Measurements from ENCODE around the gene BPNT1. TPM values are rescaled to one million over a fixed set of nuclear protein-coding genes. Genes with fewer than 3 reads are reported as not detected.

Gene BPNT1
- total and polyA plus RNA-seq, 2 of the 13 experiments (the other 11 are each of a cell fraction or from before 2014, with no cell fraction given), result 35.2 to 43.9 TPM

DNA sequence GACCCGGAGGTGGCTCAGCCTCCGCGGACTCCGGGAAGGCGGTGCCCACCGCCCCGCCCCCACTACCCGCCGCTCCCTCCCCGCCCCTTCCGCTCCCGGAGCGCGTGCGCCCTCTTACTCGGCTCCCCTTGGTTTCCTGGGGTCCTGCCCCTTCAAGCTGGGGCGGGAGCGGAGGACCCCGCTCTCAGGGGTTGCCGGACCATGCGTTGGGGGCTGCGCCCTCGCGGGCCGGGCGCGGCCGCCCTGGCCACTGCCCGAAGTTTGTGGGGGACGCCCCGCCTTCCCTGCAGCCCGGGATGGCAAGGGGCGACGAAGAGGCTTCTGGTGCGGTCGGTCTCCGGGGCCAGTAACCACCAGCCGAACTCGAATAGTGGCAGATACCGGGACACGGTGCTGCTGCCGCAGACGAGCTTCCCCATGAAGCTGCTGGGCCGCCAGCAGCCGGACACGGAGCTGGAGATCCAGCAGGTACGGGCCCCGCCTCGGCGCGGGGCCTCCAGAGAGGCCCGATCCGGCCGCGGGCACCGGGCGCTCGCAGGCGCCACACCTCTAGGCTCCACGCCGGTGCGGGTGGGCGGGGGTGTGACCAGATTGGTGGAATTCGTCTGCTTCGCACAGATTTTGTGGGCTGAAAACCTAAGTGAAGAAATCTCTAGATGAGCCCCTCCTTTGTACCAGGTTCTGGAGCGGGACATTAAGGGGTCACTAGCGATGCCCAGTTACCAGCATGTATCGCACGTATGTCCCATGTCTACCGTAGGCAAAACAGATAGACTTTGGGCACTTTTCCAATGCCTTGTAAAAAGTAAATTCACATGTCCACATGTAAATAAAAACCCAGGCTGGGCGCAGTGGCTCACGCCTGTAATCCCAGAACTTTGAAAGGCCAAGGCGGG is 4.7 kb upstream of the BPNT1 start, which contains the start of gene IARS2 (continued):
- TF ChIP-seq, protein P1, sequence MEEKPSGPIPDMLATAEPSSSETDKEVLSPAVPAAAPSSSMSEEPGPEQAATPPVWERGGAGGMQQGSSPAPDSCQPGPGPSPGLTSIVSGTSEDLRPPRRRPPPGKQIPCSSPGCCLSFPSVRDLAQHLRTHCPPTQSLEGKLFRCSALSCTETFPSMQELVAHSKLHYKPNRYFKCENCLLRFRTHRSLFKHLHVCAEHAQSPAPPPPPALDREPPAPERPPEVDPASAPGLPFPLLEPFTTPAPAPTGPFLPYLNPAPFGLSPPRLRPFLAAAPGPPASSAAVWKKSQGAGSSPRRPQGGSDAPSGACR (CRISPR knock-in tag; IDR thresholded peaks at IDR 0.05), result no peak
- no peak; the same call in 1 of the 2 replicates for TF ChIP-seq ZNF34 (CRISPR knock-in tag; IDR thresholded peaks at IDR 0.05; ENCODE audit: borderline replicate concordance)
- no peak for TF ChIP-seq ZNF432 (CRISPR knock-in tag; IDR thresholded peaks at IDR 0.05; ENCODE audit: borderline replicate concordance)
- TF ChIP-seq ATM (IDR thresholded peaks at IDR 0.05; ENCODE audit: borderline replicate concordance), result no peak
- TF ChIP-seq ARID2 (CRISPR knock-in tag; IDR thresholded peaks at IDR 0.05; ENCODE audit: borderline replicate concordance), result no peak
- TF ChIP-seq DNMT3B (CRISPR knock-in tag; conservative IDR thresholded peaks at IDR 0.05), result no peak
- TF ChIP-seq WIZ (CRISPR knock-in tag; IDR thresholded peaks at IDR 0.05), result 0 out of 2 replicates have a peak, but pooled peaks have one; percentile 33
- TF ChIP-seq HNF4A (CRISPR knock-in tag; IDR thresholded peaks at IDR 0.05), result peak; percentile 18; the same call in 1 of the 2 replicates
- TF ChIP-seq TCF12 (IDR thresholded peaks at IDR 0.05), result no peak
- no peak for TF ChIP-seq TCF12 (CRISPR knock-in tag; IDR thresholded peaks at IDR 0.05)
- no peak for TF ChIP-seq RXRB (CRISPR knock-in tag; IDR thresholded peaks at IDR 0.05; ENCODE audit: borderline replicate concordance)
- TF ChIP-seq, protein P2, sequence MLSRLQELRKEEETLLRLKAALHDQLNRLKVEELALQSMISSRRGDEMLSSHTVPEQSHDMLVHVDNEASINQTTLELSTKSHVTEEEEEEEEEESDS (CRISPR knock-in tag; IDR thresholded peaks at IDR 0.05; ENCODE audit: borderline replicate concordance), result no peak
- no peak for TF ChIP-seq ZNF850 (CRISPR knock-in tag; conservative IDR thresholded peaks at IDR 0.05)
- 0 out of 2 replicates have a peak, but pooled peaks have one; percentile 17 for TF ChIP-seq TEAD2 (CRISPR knock-in tag; IDR thresholded peaks at IDR 0.05)
- TF ChIP-seq MTF2 (CRISPR knock-in tag; IDR thresholded peaks at IDR 0.05; ENCODE audit: borderline replicate concordance), result no peak
- no peak for TF ChIP-seq ZNF101 (CRISPR knock-in tag; IDR thresholded peaks at IDR 0.05; ENCODE audit: borderline replicate concordance, low read depth)
- no peak for TF ChIP-seq EHMT2 (IDR thresholded peaks at IDR 0.05; ENCODE audit: borderline replicate concordance, low read depth, low read length)
- no peak; the same call in 1 of the 2 replicates for TF ChIP-seq ZNF430 (CRISPR knock-in tag; IDR thresholded peaks at IDR 0.05)
- TF ChIP-seq NAIF1 (CRISPR knock-in tag; IDR thresholded peaks at IDR 0.05; ENCODE audit: borderline replicate concordance), result peak; percentile 43; the same call in 1 of the 2 replicates
- peak; percentile 75; the same call in 1 of the 2 replicates for TF ChIP-seq KDM5B (CRISPR knock-in tag; IDR thresholded peaks at IDR 0.05; ENCODE audit: borderline replicate concordance)
- TF ChIP-seq ZNF136 (CRISPR knock-in tag; IDR thresholded peaks at IDR 0.05; ENCODE audit: low read depth), result peak; percentile 76
- no peak for TF ChIP-seq PCBP2 (optimal IDR thresholded peaks at IDR 0.05; ENCODE audit: low read depth, low read length, poor library complexity, severe bottlenecking)
- peak; percentile 86 for TF ChIP-seq AGO2 (optimal IDR thresholded peaks at IDR 0.05; ENCODE audit: low read depth, low read length)
- peak; percentile 61 for TF ChIP-seq TAF1 (CRISPR knock-in tag; IDR thresholded peaks at IDR 0.05)
- TF ChIP-seq ZFP1 (CRISPR knock-in tag; IDR thresholded peaks at IDR 0.05), result no peak
- TF ChIP-seq ZNF724P (CRISPR knock-in tag; IDR thresholded peaks at IDR 0.05; ENCODE audit: borderline replicate concordance), result 0 out of 2 replicates have a peak, but pooled peaks have one; percentile 52
- no peak for TF ChIP-seq PLRG1 (conservative IDR thresholded peaks at IDR 0.05)
- no peak for TF ChIP-seq ZSCAN29 (CRISPR knock-in tag; conservative IDR thresholded peaks at IDR 0.05)
- no peak for TF ChIP-seq ONECUT2 (CRISPR knock-in tag; IDR thresholded peaks at IDR 0.05)
- TF ChIP-seq, protein P3, sequence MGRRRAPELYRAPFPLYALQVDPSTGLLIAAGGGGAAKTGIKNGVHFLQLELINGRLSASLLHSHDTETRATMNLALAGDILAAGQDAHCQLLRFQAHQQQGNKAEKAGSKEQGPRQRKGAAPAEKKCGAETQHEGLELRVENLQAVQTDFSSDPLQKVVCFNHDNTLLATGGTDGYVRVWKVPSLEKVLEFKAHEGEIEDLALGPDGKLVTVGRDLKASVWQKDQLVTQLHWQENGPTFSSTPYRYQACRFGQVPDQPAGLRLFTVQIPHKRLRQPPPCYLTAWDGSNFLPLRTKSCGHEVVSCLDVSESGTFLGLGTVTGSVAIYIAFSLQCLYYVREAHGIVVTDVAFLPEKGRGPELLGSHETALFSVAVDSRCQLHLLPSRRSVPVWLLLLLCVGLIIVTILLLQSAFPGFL (CRISPR knock-in tag; IDR thresholded peaks at IDR 0.05), result no peak
- TF ChIP-seq, protein P4, sequence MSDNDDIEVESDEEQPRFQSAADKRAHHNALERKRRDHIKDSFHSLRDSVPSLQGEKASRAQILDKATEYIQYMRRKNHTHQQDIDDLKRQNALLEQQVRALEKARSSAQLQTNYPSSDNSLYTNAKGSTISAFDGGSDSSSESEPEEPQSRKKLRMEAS (IDR thresholded peaks at IDR 0.05), result peak; percentile 43

Data from HepG2 (cell line).